GM12878 (cell line): ENCODE data around the gene AMDHD2. TPM values are rescaled to one million over a fixed set of nuclear protein-coding genes. Genes with fewer than 3 reads are reported as not detected.

ENCODE experiments used
- CBFB ChIP-seq: IDR thresholded peaks from 2 replicates; pipeline ENCODE4 v1.6.1; 2016; ENCODE audit warnings: antibody characterized with exemption, low read depth
- CBX5 ChIP-seq: sonication (generic); IDR thresholded peaks from 2 replicates; pipeline ENCODE4 v1.6.1; 2016; ENCODE audit warnings: low read depth, moderate library complexity, mild to moderate bottlenecking, inconsistent platforms
- CREM ChIP-seq: IDR thresholded peaks from 2 replicates; pipeline ENCODE4 v1.6.1; 2014; ENCODE audit warnings: antibody characterized with exemption, low read depth
- DPF2 ChIP-seq: fragments of 450-650 bp; IDR thresholded peaks from 2 replicates; pipeline ENCODE4 v1.6.1; 2017; ENCODE audit warnings: mild to moderate bottlenecking
- E2F4 ChIP-seq: IDR thresholded peaks from 2 replicates; pipeline ENCODE4 v1.6.1; 2012; ENCODE audit warnings: low read depth, low read length, improper control_type of control experiment
- E2F8 ChIP-seq: fragments of 450-650 bp; IDR thresholded peaks from 2 replicates; pipeline ENCODE4 v1.6.1; 2018; ENCODE audit warnings: mild to moderate bottlenecking, low read depth, moderate library complexity; ENCODE audit not compliant: partially characterized antibody
- EGR1 ChIP-seq, 2 experiments: IDR thresholded peaks; 1 replicate in 1 of 2; 2 replicates in 1 of 2; pipeline ENCODE4 v1.6.1; 2011 to 2012; ENCODE audit warnings: low read depth in 2 of 2, low read length in 2 of 2, borderline replicate concordance in 1 of 2, mild to moderate bottlenecking in 1 of 2, moderate library complexity in 1 of 2
- GABPA ChIP-seq: IDR thresholded peaks from 2 replicates; pipeline ENCODE4 v1.6.1; 2014; ENCODE audit warnings: antibody characterized with exemption, low read depth, mild to moderate bottlenecking, inconsistent platforms
- HDGF ChIP-seq: fragments of 450-650 bp; IDR thresholded peaks from 2 replicates; pipeline ENCODE4 v1.6.1; 2016; ENCODE audit warnings: antibody characterized with exemption
- IRF4 ChIP-seq: IDR thresholded peaks from 2 replicates; pipeline ENCODE4 v1.6.1; 2011; ENCODE audit warnings: low read depth, low read length
- JUNB ChIP-seq: IDR thresholded peaks from 2 replicates; pipeline ENCODE4 v1.6.1; 2016; ENCODE audit warnings: antibody characterized with exemption, mild to moderate bottlenecking
- JUND ChIP-seq: IDR thresholded peaks from 2 replicates; pipeline ENCODE4 v1.6.1; 2012; ENCODE audit warnings: low read depth, mild to moderate bottlenecking, low read length, improper control_type of control experiment, moderate library complexity
- LARP7 ChIP-seq: fragments of 450-650 bp; IDR thresholded peaks from 2 replicates; pipeline ENCODE4 v1.6.1; 2017; ENCODE audit warnings: mild to moderate bottlenecking
- MAX ChIP-seq: IDR thresholded peaks from 2 replicates; pipeline ENCODE4 v1.6.1; 2012; ENCODE audit warnings: low read depth, low read length, improper control_type of control experiment
- MYC ChIP-seq: IDR thresholded peaks from 2 replicates; pipeline ENCODE4 v1.6.1; 2011; ENCODE audit warnings: mild to moderate bottlenecking, low read length, moderate library complexity, inconsistent platforms; ENCODE audit not compliant: insufficient read depth, insufficient replicate concordance, insufficient read length, severe bottlenecking
- NRF1 ChIP-seq: conservative IDR thresholded peaks from 2 replicates; pipeline ENCODE4 v1.6.1; 2011; ENCODE audit warnings: mild to moderate bottlenecking, low read depth, low read length, improper control_type of control experiment
- SKIL ChIP-seq: fragments of 450-650 bp; IDR thresholded peaks from 2 replicates; pipeline ENCODE4 v1.6.1; 2017; ENCODE audit warnings: mild to moderate bottlenecking, low read depth, inconsistent platforms; ENCODE audit not compliant: poor library complexity, severe bottlenecking
- STAT3 ChIP-seq: IDR thresholded peaks from 2 replicates; pipeline ENCODE4 v1.6.1; 2011; ENCODE audit warnings: low read depth, low read length, improper control_type of control experiment
- TAF1 ChIP-seq: IDR thresholded peaks from 2 replicates; pipeline ENCODE4 v1.6.1; 2011; ENCODE audit warnings: mild to moderate bottlenecking, low read depth, low read length, borderline replicate concordance
- TCF7 ChIP-seq: IDR thresholded peaks from 2 replicates; pipeline ENCODE4 v1.6.1; 2014; ENCODE audit warnings: antibody characterized with exemption, borderline replicate concordance
- ZNF687 ChIP-seq: fragments of 450-650 bp; IDR thresholded peaks from 2 replicates; pipeline ENCODE4 v1.6.1; 2017; ENCODE audit warnings: mild to moderate bottlenecking, moderate library complexity
- polyA plus RNA-seq, 11 experiments: library from polyadenylated mRNA; depleted of rRNA in 4 of 11; unstranded in 6 of 11; stranded (reverse) in 5 of 11; fragments of >200 nt; fragmentation: Nextera tagmentation in 4 of 11; fragmentation: Illumina TruSeq in 1 of 11; extraction: Ambion mirVana in 4 of 11; extraction: Trizol in 1 of 11; gene quantifications; 1 replicate in 1 of 11; 2 replicates in 10 of 11; pipeline versions ENCODE4 v1.2.1 to v1.2.3, GENCODE V29; 2011 to 2016; ENCODE audit warnings: inconsistent platforms in 2 of 11, missing spikeins in 2 of 11, low read depth in 1 of 11
- total RNA-seq, 4 experiments: library from RNA; depleted of rRNA in 3 of 4; stranded (reverse); fragments of >200 nt in 3 of 4; fragmentation: Illumina TruSeq in 1 of 4; extraction: Trizol in 1 of 4; gene quantifications; 2 replicates each; pipeline versions ENCODE4 v1.2.1 to v1.2.3, GENCODE V29; 2013 to 2021

The AMDHD2 gene
- total and polyA plus RNA-seq, 10 of the 15 experiments (the other 5 are each of a cell fraction or from before 2014, with no cell fraction given): 0.60 to 41.8 (median 24.3) TPM; not detected in 1

- TF ChIP-seq E2F8 (no peak), CBFB (no peak), IRF4 (no peak), CBX5 (no peak), JUNB (no peak), SKIL (no peak), EGR1 (IDR thresholded peaks at IDR 0.05; ENCODE audit: borderline replicate concordance in 1 of 2, low read depth in 2 of 2, low read length in 2 of 2) (peak in 1 of 2 experiments; percentile 78; a peak in 2 of 3 replicates), MAX (peak; percentile 38; the same call in 1 of the 2 replicates), JUND (no peak), TAF1 (no peak), GABPA (no peak), STAT3 (no peak), E2F4 (no peak), NRF1 (peak; percentile 71), CREM (no peak), ZNF687 (peak; percentile 57), MYC (no peak), TCF7 (no peak), DPF2 (no peak), HDGF (no peak), LARP7 (peak; percentile 55; the same call in 1 of the 2 replicates)
Observed at GRCh38 chr16:2474877-2475412, 45.2 kb upstream of the AMDHD2 start, which contains the start of gene TBC1D24 (continued).
